BE2C (cell line): ENCODE results near the gene LMO7.

ENCODE experiments used
- DNase-seq: peaks from one replicate; pipeline ENCODE4 v3.0.0-alpha.2; 2020
- H3K27me3 ChIP-seq: fragments of 250-450 bp; sonication (Bioruptor Pico); 2 replicates; pipeline ENCODE4 v1.5.1; 2020; ENCODE audit warnings: mild to moderate bottlenecking
- H3K36me3 ChIP-seq: fragments of 250-450 bp; sonication (Bioruptor Pico); 2 replicates; pipeline ENCODE4 v1.5.1; 2020; ENCODE audit warnings: mild to moderate bottlenecking
- H3K4me1 ChIP-seq: fragments of 250-450 bp; sonication (Bioruptor Pico); 2 replicates; pipeline ENCODE4 v1.5.1; 2020
- H3K4me3 ChIP-seq: 2 replicates; pipeline ENCODE4 v1.5.1; 2011; ENCODE audit warnings: low read depth, low read length
- H3K9me3 ChIP-seq: fragments of 250-450 bp; sonication (Bioruptor Pico); 2 replicates; pipeline ENCODE4 v1.5.1; 2020
- TF ChIP-seq, protein P1 (sequence below): IDR thresholded peaks from 2 replicates; pipeline ENCODE4 v1.5.1; 2012; ENCODE audit warnings: mild to moderate bottlenecking, low read depth, low read length

The LMO7 gene

DNA sequence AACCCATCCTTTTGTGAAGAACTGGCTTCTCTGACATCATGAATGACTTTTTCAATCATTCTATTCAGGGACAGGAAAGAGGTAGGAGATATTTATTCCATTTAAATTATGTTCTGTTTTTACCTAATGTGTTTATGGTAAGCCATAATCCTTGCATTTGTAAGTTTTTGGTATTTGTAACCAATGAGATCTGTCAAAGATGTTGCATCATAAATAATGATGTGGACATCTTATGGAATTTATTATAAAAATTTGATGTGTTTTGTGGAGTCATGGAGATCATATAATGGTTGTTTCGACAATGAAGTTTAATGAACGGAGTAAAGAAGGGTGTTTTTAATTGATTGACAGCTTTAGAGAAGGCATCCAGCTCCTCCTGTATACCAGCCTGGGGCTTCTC, 67.6 kb downstream of the LMO7 start:
- Histone ChIP-seq H3K36me3 (no peaks in the 10 kb centered on the region), H3K4me1 (no peaks in the 10 kb centered on the region), H3K4me3 (no peak overlapping the region), H3K27me3 (no peaks in the 10 kb centered on the region), H3K9me3 (no peaks in the 10 kb centered on the region)
- TF ChIP-seq, protein P1, sequence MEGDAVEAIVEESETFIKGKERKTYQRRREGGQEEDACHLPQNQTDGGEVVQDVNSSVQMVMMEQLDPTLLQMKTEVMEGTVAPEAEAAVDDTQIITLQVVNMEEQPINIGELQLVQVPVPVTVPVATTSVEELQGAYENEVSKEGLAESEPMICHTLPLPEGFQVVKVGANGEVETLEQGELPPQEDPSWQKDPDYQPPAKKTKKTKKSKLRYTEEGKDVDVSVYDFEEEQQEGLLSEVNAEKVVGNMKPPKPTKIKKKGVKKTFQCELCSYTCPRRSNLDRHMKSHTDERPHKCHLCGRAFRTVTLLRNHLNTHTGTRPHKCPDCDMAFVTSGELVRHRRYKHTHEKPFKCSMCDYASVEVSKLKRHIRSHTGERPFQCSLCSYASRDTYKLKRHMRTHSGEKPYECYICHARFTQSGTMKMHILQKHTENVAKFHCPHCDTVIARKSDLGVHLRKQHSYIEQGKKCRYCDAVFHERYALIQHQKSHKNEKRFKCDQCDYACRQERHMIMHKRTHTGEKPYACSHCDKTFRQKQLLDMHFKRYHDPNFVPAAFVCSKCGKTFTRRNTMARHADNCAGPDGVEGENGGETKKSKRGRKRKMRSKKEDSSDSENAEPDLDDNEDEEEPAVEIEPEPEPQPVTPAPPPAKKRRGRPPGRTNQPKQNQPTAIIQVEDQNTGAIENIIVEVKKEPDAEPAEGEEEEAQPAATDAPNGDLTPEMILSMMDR = no peak
- no peak for DNase-seq

DNA sequence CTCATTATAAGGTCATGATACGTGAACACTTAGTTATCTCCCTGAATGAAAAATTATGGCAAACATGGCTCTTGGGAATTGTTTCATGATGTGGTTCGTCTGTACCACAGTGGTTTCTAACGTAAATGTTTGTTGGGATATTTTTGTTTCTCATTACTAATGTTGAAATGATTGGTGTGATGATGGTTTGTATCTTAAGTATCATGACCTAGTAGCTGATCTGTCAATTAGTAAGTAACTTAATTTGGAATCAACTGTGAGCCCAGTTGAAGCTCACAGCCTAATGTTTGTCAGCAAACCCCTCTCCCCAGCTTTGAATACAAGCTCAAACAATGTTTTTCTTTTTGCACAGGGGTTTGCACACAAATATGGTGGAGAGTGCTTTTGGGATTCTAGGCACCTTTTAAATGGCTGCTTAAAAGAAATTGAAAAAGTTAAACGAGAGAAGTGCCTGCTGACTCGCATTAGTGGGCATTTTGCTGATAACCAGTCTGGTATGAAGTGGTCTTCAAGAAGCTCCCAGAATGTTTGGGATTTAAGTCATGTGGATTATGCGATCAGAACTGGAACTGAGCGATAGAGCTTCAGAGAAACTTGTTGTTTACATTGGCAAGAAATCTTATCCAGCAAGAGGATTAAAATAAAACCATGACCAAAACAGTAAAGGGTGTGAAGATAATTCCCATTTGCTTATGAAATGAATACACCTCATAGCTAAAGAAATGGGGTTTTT, 68.2 kb downstream of the LMO7 start:
- TF ChIP-seq, protein P1 = no peak
- Histone ChIP-seq H3K9me3 (no peaks in the 10 kb centered on the region), H3K4me1 (no peaks in the 10 kb centered on the region), H3K36me3 (no peaks in the 10 kb centered on the region), H3K27me3 (no peaks in the 10 kb centered on the region), H3K4me3 (no peak overlapping the region)
- DNase-seq = no peak

DNA sequence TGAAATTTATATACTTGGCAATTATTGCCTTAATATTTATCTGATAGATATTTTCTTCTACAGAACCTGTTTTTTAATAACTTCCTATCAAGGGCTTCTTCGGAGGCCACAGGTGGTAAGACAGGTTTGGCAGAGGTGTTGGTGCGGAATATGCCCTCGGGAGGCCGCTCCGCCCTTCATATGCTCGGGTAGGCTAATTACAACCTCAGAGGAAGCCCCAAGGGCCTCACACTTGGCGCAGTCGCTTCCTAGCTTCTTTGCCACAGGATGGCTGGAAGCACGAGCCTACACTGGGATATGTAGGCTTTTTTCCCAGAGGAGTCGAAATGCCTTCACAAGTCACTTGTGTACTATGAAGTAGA, 68.8 kb downstream of the LMO7 start:
- Histone ChIP-seq H3K4me3 (no peak overlapping the region), H3K4me1 (no peaks in the 10 kb centered on the region), H3K27me3 (no peaks in the 10 kb centered on the region), H3K9me3 (no peaks in the 10 kb centered on the region), H3K36me3 (no peaks in the 10 kb centered on the region)
- TF ChIP-seq, protein P1 = no peak
- no peak for DNase-seq

DNA sequence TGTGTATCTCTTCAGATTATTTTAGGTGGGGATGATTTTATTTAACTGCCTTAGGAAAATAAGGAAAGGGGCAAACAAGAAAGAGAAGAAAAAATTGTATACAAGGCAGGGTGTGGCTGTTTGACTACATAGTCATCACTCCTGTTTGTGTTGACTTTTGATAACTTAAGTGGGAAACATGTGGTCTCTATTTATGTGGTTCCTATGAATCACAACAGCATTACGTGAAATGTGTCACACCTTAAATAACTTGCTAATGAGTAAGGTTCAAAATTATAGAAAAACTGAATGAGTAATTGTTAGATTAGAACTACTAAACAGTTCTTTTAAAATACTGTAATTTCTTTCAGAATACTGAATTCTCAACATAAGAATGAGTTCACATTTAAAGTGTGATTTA, 69.3 kb downstream of the LMO7 start:
- H3K27me3 ChIP-seq = no peaks in the 10 kb centered on the region
- TF ChIP-seq, protein P1 = no peak
- DNase-seq = no peak
- no peaks in the 10 kb centered on the region for H3K36me3 ChIP-seq
- no peak overlapping the region for H3K4me3 ChIP-seq
- H3K9me3 ChIP-seq = no peaks in the 10 kb centered on the region
- no peaks in the 10 kb centered on the region for H3K4me1 ChIP-seq

DNA sequence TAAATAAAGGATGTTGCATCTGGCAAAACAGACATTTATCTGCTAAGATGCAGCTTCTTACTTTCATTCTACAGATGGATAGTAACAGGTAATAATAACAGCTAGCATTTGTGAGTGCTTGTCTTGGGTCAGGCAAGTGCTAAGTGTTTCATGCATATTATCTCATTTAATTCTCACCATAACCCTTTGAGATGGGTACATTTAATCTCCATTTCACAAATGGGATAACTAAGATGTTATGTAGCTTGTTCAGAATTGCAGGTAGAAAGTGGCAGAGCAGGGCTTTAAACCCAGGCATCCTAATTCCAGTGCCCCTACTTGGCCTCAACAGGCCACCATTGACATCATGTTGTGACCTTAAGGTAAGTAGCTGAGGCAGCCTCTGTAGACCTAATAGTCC, 69.8 kb downstream of the LMO7 start:
- Histone ChIP-seq H3K4me3 (no peak overlapping the region), H3K27me3 (no peaks in the 10 kb centered on the region), H3K4me1 (no peaks in the 10 kb centered on the region), H3K36me3 (no peaks in the 10 kb centered on the region), H3K9me3 (no peaks in the 10 kb centered on the region)
- no peak for DNase-seq
- TF ChIP-seq, protein P1 = no peak

DNA sequence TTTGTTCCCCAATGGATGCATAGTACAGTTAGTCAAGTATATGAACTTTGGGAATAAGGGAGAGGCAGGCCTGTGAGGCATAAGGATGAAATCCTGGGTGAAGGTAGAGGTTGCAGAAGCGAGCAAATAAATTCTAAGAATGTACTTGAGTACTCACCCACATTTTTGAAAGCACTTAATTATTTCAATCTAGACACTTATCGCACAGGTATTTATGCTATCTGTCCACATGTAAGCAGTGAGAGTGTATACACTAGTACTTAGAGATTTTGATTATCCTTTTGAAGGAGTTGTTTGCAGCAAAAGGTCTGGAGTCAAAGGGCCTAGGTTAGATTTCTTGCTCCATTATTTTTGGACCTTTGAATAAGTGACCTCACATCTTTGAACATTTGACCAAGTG, 77.7 kb downstream of the LMO7 start:
- no peaks in the 10 kb centered on the region for H3K27me3 ChIP-seq
- TF ChIP-seq, protein P1 = no peak
- H3K4me1 ChIP-seq = no peaks in the 10 kb centered on the region
- no peak for DNase-seq
- no peaks in the 10 kb centered on the region for H3K9me3 ChIP-seq
- no peak overlapping the region for H3K4me3 ChIP-seq
- no peaks in the 10 kb centered on the region for H3K36me3 ChIP-seq
